Stomach (tissue), 9 donors: ENCODE measurements around the gene DIAPH2. TPM values are rescaled to one million over a fixed set of nuclear protein-coding genes. Genes with fewer than 3 reads are reported as not detected.

Experiments
- DNase-seq, 2 donors: peaks; one replicate each; pipeline versions ENCODE4 v3.0.0 to v3.0.0-alpha.2; 2013 to 2019
- H3K27ac ChIP-seq, 5 donors: fragments of 200-600 bp in 4 of 5; sonication (generic) in 4 of 5; one replicate each; pipeline ENCODE4 v1.5.1; 2013 to 2019; ENCODE audit warnings: mild to moderate bottlenecking in 1 of 5, moderate library complexity in 1 of 5
- H3K27me3 ChIP-seq, 3 donors: fragments of 200-600 bp; sonication (generic); one replicate each; pipeline ENCODE4 v1.5.1; 2017 to 2019; ENCODE audit warnings: mixed run types in 1 of 3
- H3K36me3 ChIP-seq, 4 donors: fragments of 200-600 bp; sonication (generic); 1 replicate in 3 of 4; 2 replicates in 1 of 4; pipeline ENCODE4 v1.5.1; 2016 to 2019
- H3K4me1 ChIP-seq, 4 donors: fragments of 200-600 bp; sonication (generic); one replicate each; pipeline ENCODE4 v1.5.1; 2016 to 2019
- H3K4me3 ChIP-seq, 4 donors: fragments of 200-600 bp; sonication (generic) in 3 of 4; one replicate each; pipeline ENCODE4 v1.5.1; 2016 to 2019; ENCODE audit warnings: mild to moderate bottlenecking in 1 of 4
- H3K9me3 ChIP-seq, 4 donors: fragments of 200-600 bp; sonication (generic); one replicate each; pipeline ENCODE4 v1.5.1; 2016 to 2019
- CTCF ChIP-seq, 7 experiments: fragments of 450-650 bp in 4 of 7; fragments of 200-600 bp in 3 of 7; sonication (generic) in 3 of 7; IDR thresholded peaks; one replicate each; pipeline ENCODE4 v1.5.1; 2016 to 2019; ENCODE audit warnings: antibody characterized with exemption in 7 of 7, control low read depth in 2 of 7, mild to moderate bottlenecking in 1 of 7
- EP300 ChIP-seq: sonication (generic); formaldehyde crosslinking; IDR thresholded peaks from one replicate; pipeline ENCODE4 v1.6.1; 2017; ENCODE audit warnings: antibody characterized with exemption
- POLR2A ChIP-seq, 4 donors: fragments of 450-650 bp; IDR thresholded peaks; one replicate each; pipeline ENCODE4 v1.6.1; 2016; ENCODE audit warnings: antibody characterized with exemption in 4 of 4, control low read depth in 2 of 4, mild to moderate bottlenecking in 1 of 4, moderate library complexity in 1 of 4
- POLR2AphosphoS5 ChIP-seq, 3 donors: sonication (generic); formaldehyde crosslinking; IDR thresholded peaks; one replicate each; pipeline ENCODE4 v1.6.1; 2016; ENCODE audit warnings: antibody characterized with exemption in 3 of 3
- WGBS, 5 donors: extraction: QIAGEN DNeasy Blood & Tissue Kit in 3 of 5; methylation state at CpG; one replicate each; pipeline versions ENCODE4 v1.1.5 to v1.1.7; 2013 to 2018; 5-methylcytosine and 5-hydroxymethylcytosine counted together
- intact Hi-C: fragments of 100-400 bp; cut with DNase I; formaldehyde crosslinking; loops from one replicate; pipeline ENCODE4 v1.15.1; 2023; ENCODE audit warnings: low total_unique reads
- polyA plus RNA-seq, 3 donors: library from polyadenylated mRNA; stranded (reverse); fragments of 200-250 nt; gene quantifications; one replicate each; pipeline ENCODE4 v1.2.3, GENCODE V29; 2013
- total RNA-seq, 5 donors: library from RNA; depleted of rRNA; stranded (reverse); fragments of >200 nt; gene quantifications; one replicate each; pipeline versions ENCODE4 v1.1.0 to v1.2.3, GENCODE V29; 2014 to 2016
- donor health status: healthy with polysubstance abuse.
- donor health status: Bipolar disorder and iron deficiency.
- donor health status: healthy.

Gene DIAPH2
- total and polyA plus RNA-seq, 8 donors = 5.2 to 52.5 (median 27.3) TPM

DNA sequence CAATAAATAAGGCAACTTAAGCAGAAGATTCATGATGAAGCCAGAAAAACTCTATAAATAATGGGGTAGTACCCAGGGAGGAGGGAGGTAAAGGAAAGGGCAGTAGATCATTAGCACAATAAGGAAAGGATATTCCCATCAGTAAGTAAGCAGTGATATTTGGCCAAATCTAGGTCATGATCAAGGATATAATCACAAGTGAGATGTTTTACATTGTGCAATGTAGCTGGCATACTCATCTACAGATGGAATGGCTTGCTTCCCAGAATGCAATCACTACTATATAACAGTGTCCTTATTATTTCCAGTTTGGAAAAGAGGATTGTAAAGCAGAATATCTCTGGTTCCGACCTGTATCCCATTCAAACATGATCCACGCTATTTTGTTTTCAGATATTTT is 682.5 kb downstream of the DIAPH2 start:
- no peak for TF ChIP-seq POLR2AphosphoS5 (IDR thresholded peaks at IDR 0.05)
- TF ChIP-seq POLR2A (IDR thresholded peaks at IDR 0.05) = no peak
- TF ChIP-seq CTCF (IDR thresholded peaks at IDR 0.05) = no peak
- TF ChIP-seq EP300 = no peak
- Histone ChIP-seq H3K27ac (no peak overlapping the region), H3K4me1 (no peaks in the 10 kb centered on the region), H3K4me3 (no peak overlapping the region), H3K27me3 (no peaks in the 10 kb centered on the region), H3K9me3 (no peaks in the 10 kb centered on the region), H3K36me3 (peaks cover 0 to 3% (median 0%) of the 10 kb centered on the region in 4 donors)
- intact Hi-C loops = no loop called here
- 85 to 96% (median 94%) methylated on average over 2 of the region's 2 CpGs for WGBS, 5 donors
- DNase-seq = peak in 1 of 2 donors; percentile 8

GRCh38 chrX:97369947-97370346 is 685.3 kb downstream of the DIAPH2 start:
- Histone ChIP-seq H3K4me3 (no peak overlapping the region), H3K27me3 (peaks cover 0 to under 1% (median 0%) of the 10 kb centered on the region in 3 donors), H3K9me3 (no peaks in the 10 kb centered on the region), H3K36me3 (peaks cover 0 to 5% (median 0%) of the 10 kb centered on the region in 4 donors), H3K27ac (no peak overlapping the region), H3K4me1 (no peaks in the 10 kb centered on the region)
- TF ChIP-seq POLR2A (IDR thresholded peaks at IDR 0.05) (no peak), CTCF (IDR thresholded peaks at IDR 0.05) (no peak), EP300 (no peak), POLR2AphosphoS5 (IDR thresholded peaks at IDR 0.05) (no peak)
- DNase-seq = no peak
- intact Hi-C loops = no loop called here
- 67 to 89% (median 79%) methylated on average over 1 of the region's 1 CpG for WGBS, 5 donors

DNA sequence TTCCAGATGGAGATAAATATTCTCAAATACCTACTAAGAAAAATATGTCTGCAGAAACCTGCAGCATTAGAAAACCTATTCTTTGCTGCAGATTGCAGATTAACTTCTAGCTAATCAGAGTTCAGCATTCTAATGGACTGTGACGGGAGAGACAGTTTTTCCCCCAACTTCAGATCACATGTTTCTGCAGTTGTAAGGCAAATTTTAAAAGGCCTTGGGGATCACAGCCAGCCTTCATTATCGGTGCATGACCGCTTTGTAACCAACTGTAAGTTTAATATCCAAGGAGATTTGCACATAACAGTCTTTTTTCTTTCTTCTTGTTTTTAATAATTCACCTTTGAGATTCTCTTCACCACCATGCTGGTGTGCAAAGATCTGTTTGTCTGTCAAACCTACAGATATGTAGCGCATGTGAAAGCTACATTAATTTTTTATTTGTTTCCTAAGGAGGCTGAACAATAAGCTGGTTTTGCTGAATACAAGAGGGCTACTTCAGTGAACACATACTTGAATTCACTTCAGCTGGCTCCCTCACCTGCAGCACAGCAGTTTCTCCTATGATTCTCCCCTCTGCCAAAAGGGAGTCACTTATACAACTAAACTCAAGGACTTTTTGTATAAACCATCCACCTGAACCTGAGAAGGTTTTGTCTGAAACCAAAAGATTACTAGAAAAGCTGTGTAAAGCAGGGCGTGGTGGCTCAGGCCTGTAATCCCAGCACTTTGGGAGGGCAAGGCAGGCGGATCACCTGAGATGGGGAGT is 687.5 kb downstream of the DIAPH2 start:
- peaks cover 0 to 5% (median 0%) of the 10 kb centered on the region in 4 donors for H3K36me3 ChIP-seq
- no peaks in the 10 kb centered on the region for H3K4me1 ChIP-seq
- no peak for DNase-seq
- 89 to 98% (median 97%) methylated on average over 6 of the region's 6 CpGs for WGBS, 5 donors
- intact Hi-C loops = no loop called here
- TF ChIP-seq POLR2AphosphoS5 (IDR thresholded peaks at IDR 0.05) (no peak), CTCF (IDR thresholded peaks at IDR 0.05) (no peak), EP300 (no peak), POLR2A (IDR thresholded peaks at IDR 0.05) (no peak)
- no peaks in the 10 kb centered on the region for H3K9me3 ChIP-seq
- H3K27me3 ChIP-seq = peaks cover 0 to 4% (median 0%) of the 10 kb centered on the region in 3 donors
- no peak overlapping the region for H3K27ac ChIP-seq
- H3K4me3 ChIP-seq = no peak overlapping the region

DNA sequence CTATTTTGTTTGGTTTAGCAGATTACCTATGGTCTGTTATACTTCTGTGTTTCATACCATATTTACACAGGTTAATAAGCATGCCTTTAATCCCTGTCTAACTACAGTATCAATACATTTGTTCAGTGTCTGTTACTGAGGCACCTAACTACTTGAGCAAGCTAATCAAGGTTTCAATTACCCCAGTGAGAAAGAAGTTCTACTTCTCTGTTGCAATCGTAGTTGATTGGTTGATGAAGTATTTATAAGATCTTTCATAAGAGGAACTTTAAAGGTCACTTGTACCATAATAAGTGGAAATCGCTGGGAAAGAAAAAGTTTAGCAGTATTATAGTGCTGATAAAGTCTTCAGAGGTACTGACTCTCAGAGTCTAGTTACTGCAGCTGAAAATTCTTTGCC is 689.6 kb downstream of the DIAPH2 start:
- intact Hi-C loops = no loop called here
- H3K9me3 ChIP-seq = no peaks in the 10 kb centered on the region
- H3K27ac ChIP-seq = no peak overlapping the region
- no peak overlapping the region for H3K4me3 ChIP-seq
- H3K4me1 ChIP-seq = no peaks in the 10 kb centered on the region
- TF ChIP-seq CTCF (IDR thresholded peaks at IDR 0.05) (no peak), EP300 (no peak), POLR2A (IDR thresholded peaks at IDR 0.05) (no peak), POLR2AphosphoS5 (IDR thresholded peaks at IDR 0.05) (no peak)
- peaks cover 0 to 4% (median 0%) of the 10 kb centered on the region in 3 donors for H3K27me3 ChIP-seq
- H3K36me3 ChIP-seq = peaks cover 0 to 5% (median 0%) of the 10 kb centered on the region in 4 donors
- 68 to 88% (median 78%) methylated on average over 2 of the region's 2 CpGs for whole genome bisulfite sequencing, 5 donors
- DNase-seq = no peak
